Thymus (tissue), 11 donors: ENCODE data around the gene RHO. TPM values are rescaled to one million over a fixed set of nuclear protein-coding genes. Genes with fewer than 3 reads are reported as not detected.
"Not testable (repeated sequence)": the region's sequence is repeated elsewhere in the genome, so short reads cannot be mapped to it uniquely, and the experiment has no call there.

Source experiments
- DNase-seq, 9 donors: peaks; one replicate each; pipeline ENCODE4 v3.0.0-alpha.2; 2013; ENCODE audit warnings: low spot score in 9 of 9, low read depth in 6 of 9, missing footprints in 1 of 9
- H3K27ac ChIP-seq, 2 donors: one replicate each; pipeline ENCODE4 v1.5.1; 2013; ENCODE audit warnings: control low read depth in 1 of 2, low read depth in 1 of 2, low read length in 1 of 2, mild to moderate bottlenecking in 1 of 2, moderate library complexity in 1 of 2
- H3K27me3 ChIP-seq, 2 donors: one replicate each; pipeline ENCODE4 v1.5.1; 2013; ENCODE audit warnings: low read length in 1 of 2; ENCODE audit not compliant: control insufficient read depth in 2 of 2, insufficient read depth in 1 of 2
- H3K36me3 ChIP-seq, 2 donors: one replicate each; pipeline ENCODE4 v1.5.1; 2013; ENCODE audit warnings: low read length in 1 of 2, mild to moderate bottlenecking in 1 of 2, moderate library complexity in 1 of 2; ENCODE audit not compliant: control insufficient read depth in 2 of 2, insufficient read depth in 2 of 2
- H3K4me1 ChIP-seq, 2 donors: one replicate each; pipeline ENCODE4 v1.5.1; 2013; ENCODE audit warnings: low read length in 2 of 2; ENCODE audit not compliant: control insufficient read depth in 2 of 2, insufficient read depth in 2 of 2
- H3K4me3 ChIP-seq, 2 donors: one replicate each; pipeline ENCODE4 v1.5.1; 2013; ENCODE audit warnings: low read length in 2 of 2, control low read depth in 1 of 2, mild to moderate bottlenecking in 1 of 2
- H3K9me3 ChIP-seq, 2 donors: one replicate each; pipeline ENCODE4 v1.5.1; 2013; ENCODE audit warnings: low read length in 1 of 2, mild to moderate bottlenecking in 1 of 2; ENCODE audit not compliant: control insufficient read depth in 2 of 2, insufficient read depth in 1 of 2
- WGBS: extraction: QIAGEN DNeasy Blood & Tissue Kit; methylation state at CpG from one replicate; pipeline ENCODE4 v1.1.7; 2013; 5-methylcytosine and 5-hydroxymethylcytosine counted together
- polyA plus RNA-seq: library from polyadenylated mRNA; stranded (reverse); fragments of 200-250 nt; gene quantifications from one replicate; pipeline ENCODE4 v1.2.3, GENCODE V29; 2013
- total RNA-seq: library from RNA; stranded (reverse); fragments of 120-200 nt; gene quantifications from one replicate; pipeline ENCODE4 v1.2.4, GENCODE V29; 2013
- donor health status: healthy.

Gene RHO
- total and polyA plus RNA-seq, 2 donors, result 0.05 to 0.07 TPM

DNA sequence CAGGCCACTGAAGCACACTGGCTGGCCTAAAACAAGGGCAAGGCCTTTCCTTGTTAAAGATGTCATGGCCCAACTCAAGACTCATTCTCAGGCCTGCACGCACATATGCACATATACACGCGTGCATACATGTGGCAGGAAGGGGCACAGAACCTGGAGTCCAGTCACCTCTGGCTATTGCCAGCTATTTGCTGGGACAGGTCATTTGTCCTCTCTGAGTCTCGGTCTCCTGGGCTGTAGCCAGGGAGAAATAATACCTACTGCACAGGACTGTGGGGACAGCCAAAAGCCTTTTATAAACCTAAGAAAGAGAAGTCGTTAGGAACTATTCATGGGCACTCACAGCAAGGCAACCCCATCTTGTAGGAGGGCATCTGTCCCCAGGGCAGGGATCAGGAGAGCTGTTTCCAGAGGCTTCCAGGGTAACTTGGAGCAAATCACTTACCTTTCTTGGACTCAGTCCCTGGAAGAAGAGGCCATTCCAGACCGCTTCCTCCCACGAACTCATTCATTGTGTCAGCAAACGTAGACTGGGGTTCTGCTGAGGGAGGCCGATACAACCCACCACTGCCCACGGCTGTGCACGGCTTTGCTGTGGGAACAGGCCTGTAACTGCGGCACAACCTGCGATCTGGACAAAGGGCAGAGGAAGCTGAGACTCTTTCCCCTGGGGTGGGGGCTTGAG, 41.1 kb upstream of the RHO start:
- Histone ChIP-seq H3K4me3 (no peak overlapping the region), H3K27me3 (no peaks in the 10 kb centered on the region), H3K36me3 (peaks cover 19 to 24% of the 10 kb centered on the region in 2 donors), H3K27ac (no peak overlapping the region), H3K9me3 (no peaks in the 10 kb centered on the region), H3K4me1 (peaks cover 3 to 8% of the 10 kb centered on the region in 2 donors)
- no peak for DNase-seq
- WGBS, result 98% methylated on average over 13 of the region's 13 CpGs

DNA sequence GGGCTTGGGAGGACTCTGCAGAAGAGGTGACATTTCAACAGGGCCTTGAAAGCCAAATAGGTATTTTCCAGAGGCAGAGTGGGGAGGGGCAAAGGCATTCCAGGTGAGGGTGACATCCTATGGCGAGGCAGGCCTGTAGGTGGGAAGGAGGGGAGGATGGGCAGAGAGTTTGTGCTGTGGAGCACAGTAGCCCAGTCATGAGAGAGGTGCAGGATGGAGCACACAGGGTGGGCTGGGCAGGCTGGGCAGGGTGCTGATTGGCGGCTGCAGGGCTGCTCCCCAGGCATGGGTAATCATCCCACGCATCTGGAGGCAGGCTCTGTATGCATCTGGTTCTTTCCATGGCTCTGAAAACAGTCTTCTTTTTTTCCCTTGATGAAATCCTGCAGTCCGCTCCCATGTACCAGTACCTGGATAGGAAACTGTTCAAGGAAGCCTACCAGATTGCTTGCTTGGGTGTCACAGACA, 40.5 kb upstream of the RHO start:
- H3K4me3 ChIP-seq, H3K27me3 ChIP-seq, H3K9me3 ChIP-seq, DNase-seq, H3K4me1 ChIP-seq, H3K27ac ChIP-seq: not testable (repeated sequence)
- peaks cover 24% of the 10 kb centered on the region in 2 donors for H3K36me3 ChIP-seq
- 99% methylated on average over 4 of the region's 4 CpGs for WGBS

DNA sequence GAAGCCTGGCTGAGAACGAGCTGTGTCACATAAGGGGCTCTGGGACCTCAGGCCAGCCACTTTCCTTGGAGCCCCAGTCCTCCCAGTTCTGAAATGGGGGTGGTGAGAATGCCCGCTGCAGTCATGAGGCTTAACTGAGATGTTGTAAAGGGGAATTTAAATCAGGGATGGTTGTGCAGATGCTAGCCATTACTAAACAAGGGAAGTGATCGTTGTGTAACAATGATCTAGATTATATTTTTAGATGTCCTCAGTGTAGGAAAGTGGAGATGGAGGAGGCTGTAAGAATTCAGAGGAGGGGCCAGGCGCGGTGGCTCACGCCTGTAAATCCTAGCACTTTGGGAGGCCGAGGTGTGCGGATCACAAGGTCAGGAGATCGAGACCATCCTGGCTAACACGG, 39.2 kb upstream of the RHO start:
- not testable (repeated sequence) for H3K27ac ChIP-seq, DNase-seq, H3K4me1 ChIP-seq, H3K4me3 ChIP-seq, H3K27me3 ChIP-seq, H3K9me3 ChIP-seq
- H3K36me3 ChIP-seq, result peaks cover 20 to 27% of the 10 kb centered on the region in 2 donors
- 92% methylated on average over 10 of the region's 10 CpGs for WGBS

DNA sequence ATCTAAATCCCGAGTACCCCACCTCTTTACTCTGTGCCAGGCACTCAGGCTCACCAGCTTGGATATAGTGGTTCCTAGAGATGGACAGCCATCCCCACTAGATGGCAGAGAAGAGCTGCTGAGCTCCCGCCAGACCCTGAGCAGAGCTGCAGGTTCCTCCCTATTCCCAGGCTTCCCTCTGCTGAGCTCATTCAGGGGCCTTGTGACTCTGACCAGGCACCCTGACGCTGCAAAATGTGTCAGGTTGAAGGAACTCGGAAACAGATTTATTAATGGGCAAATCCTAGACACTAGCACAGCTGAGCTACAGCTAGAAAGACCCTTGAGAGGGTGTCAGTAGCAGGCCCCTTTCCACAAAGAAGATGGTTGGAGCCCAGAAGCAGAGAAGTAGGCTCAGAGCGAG, 38.2 kb upstream of the RHO start:
- Histone ChIP-seq H3K4me1 (peaks cover 3 to 8% of the 10 kb centered on the region in 2 donors), H3K27ac (no peak overlapping the region), H3K4me3 (no peak overlapping the region), H3K36me3 (peaks cover 23 to 27% of the 10 kb centered on the region in 2 donors), H3K27me3 (no peaks in the 10 kb centered on the region), H3K9me3 (no peaks in the 10 kb centered on the region)
- WGBS, result 32% methylated on average over 5 of the region's 5 CpGs
- DNase-seq, result peak; percentile 38 to 81 (median 62)

DNA sequence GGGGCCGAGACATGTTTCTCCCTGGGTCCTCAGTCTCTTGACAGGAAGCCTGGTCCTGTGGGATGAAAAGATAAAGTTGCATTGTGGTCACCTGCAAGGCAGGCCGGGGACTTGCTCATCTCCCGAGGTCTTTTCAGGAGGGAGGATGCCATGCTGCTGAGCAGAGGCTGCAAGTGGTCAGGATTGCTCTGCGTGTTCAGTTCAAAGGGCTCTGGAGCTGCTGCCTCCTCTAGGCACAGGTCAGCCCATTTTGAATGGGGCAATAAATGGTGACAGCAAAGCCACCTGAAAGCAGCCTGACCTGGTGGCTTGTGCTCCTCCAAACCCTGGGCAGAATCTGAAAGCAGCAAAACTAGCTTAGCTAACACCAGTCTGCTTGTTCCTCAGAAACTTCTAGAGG, 37.4 kb upstream of the RHO start:
- not testable (repeated sequence) for H3K4me1 ChIP-seq, H3K27me3 ChIP-seq, H3K4me3 ChIP-seq, H3K9me3 ChIP-seq, DNase-seq, H3K27ac ChIP-seq
- peaks cover 23% of the 10 kb centered on the region in 2 donors for H3K36me3 ChIP-seq
- 96% methylated on average over 4 of the region's 4 CpGs for WGBS

DNA sequence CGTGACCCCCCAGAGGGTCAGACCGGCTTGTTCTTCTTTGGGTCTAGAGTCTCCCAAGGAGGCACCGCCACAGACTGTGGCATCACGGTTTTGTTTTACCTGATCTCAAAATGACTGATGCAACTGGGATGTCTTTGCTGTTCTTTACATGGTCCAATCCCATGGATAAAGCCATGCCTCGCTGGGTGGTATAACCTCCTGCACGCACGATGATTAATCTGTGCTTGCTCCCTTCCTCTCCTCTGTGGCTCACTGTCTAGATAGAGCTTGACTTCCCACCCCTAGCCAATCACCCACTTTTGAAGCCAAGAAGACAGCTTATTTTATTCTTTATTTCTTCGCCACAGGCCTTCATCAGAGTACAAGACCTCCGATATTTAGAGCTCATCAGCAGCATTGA, 36.6 kb upstream of the RHO start:
- H3K36me3 ChIP-seq, result peaks cover 29% of the 10 kb centered on the region in 2 donors
- DNase-seq, result no peak
- H3K27ac ChIP-seq, result no peak overlapping the region
- H3K4me3 ChIP-seq, result no peak overlapping the region
- H3K4me1 ChIP-seq, result peaks cover 3 to 8% of the 10 kb centered on the region in 2 donors
- no peaks in the 10 kb centered on the region for H3K9me3 ChIP-seq
- H3K27me3 ChIP-seq, result no peaks in the 10 kb centered on the region
- WGBS, result 95% methylated on average over 9 of the region's 9 CpGs

DNA sequence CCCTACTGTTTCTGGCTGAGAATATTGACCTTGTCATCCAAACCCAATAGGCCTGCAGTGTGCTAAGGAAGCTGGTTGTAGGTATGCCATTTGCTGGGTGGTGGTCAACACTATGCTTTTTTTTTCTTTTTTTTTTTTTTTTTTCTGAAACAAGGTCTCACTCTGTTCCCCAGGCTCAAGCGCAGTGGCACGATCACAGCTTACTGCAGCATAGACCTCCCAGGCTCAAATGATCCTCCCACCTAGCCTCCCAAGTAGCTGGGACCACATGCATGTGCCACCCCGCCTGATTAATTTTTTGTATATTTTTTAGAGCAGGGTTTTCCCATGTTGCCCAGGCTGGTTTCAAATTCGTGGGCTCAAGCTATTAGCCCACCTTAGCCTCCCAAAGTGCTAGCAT, 35.7 kb upstream of the RHO start:
- Histone ChIP-seq H3K36me3 (peaks cover 30 to 36% of the 10 kb centered on the region in 2 donors), H3K4me3 (no peak overlapping the region), H3K4me1 (peaks cover 3 to 8% of the 10 kb centered on the region in 2 donors), H3K9me3 (no peaks in the 10 kb centered on the region), H3K27ac (no peak overlapping the region), H3K27me3 (no peaks in the 10 kb centered on the region)
- 97% methylated on average over 4 of the region's 4 CpGs for WGBS
- DNase-seq, result no peak

DNA sequence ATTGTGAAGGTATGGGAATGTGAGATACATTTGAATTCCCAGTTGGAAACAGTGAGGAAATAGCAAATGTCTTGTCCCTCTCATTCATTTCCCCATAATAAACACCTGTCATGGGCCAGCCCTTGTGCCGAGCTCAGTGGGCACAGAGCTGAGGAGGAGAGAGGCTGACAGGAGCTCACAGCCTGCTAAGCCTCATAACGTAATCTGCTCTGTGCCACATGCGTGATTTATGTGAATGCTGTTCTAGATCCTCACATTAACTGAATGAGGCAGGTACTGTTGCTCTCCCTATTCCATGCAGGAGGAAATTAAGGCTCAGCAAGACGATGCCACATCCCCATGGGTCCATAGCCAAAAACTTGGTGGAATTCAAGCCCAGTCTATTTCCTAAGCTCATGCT, 35.2 kb upstream of the RHO start:
- 100% methylated on average over 4 of the region's 4 CpGs for WGBS
- Histone ChIP-seq H3K4me3 (no peak overlapping the region), H3K27ac (no peak overlapping the region), H3K27me3 (no peaks in the 10 kb centered on the region), H3K9me3 (no peaks in the 10 kb centered on the region), H3K4me1 (peaks cover 3 to 8% of the 10 kb centered on the region in 2 donors), H3K36me3 (peaks cover 30 to 38% of the 10 kb centered on the region in 2 donors)
- DNase-seq, result no peak

DNA sequence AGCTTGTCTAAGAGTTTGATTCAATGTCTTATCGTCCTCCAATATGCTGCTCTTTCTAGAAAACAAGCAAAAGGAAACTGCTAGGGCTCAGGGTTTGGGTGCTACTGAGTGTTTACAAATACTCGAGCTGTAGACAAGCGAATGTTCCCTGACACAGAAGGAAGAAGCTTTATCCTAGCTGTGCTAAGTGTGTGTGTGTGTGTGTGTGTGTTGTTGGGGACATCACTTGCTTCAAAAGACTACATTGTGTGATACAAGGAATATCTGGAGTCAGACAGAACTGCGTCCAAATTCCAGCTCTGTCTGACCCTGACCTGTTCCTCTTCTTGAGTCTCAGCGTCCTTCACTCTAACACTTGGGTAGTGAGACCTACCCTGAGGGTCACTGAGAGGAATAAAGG, 33.9 kb upstream of the RHO start:
- WGBS, result 96% methylated on average over 5 of the region's 5 CpGs
- not testable (repeated sequence) for H3K27ac ChIP-seq, H3K4me1 ChIP-seq, H3K27me3 ChIP-seq, H3K9me3 ChIP-seq, H3K4me3 ChIP-seq, DNase-seq
- H3K36me3 ChIP-seq, result peaks cover 30 to 39% of the 10 kb centered on the region in 2 donors
